BE2C (cell line): ENCODE measurements around the gene WNT9B.

Source experiments
- DNase-seq: peaks from one replicate; pipeline ENCODE4 v3.0.0-alpha.2; 2020
- H3K27me3 ChIP-seq: fragments of 250-450 bp; sonication (Bioruptor Pico); 2 replicates; pipeline ENCODE4 v1.5.1; 2020; ENCODE audit warnings: mild to moderate bottlenecking
- H3K36me3 ChIP-seq: fragments of 250-450 bp; sonication (Bioruptor Pico); 2 replicates; pipeline ENCODE4 v1.5.1; 2020; ENCODE audit warnings: mild to moderate bottlenecking
- H3K4me1 ChIP-seq: fragments of 250-450 bp; sonication (Bioruptor Pico); 2 replicates; pipeline ENCODE4 v1.5.1; 2020
- H3K4me3 ChIP-seq: 2 replicates; pipeline ENCODE4 v1.5.1; 2011; ENCODE audit warnings: low read depth, low read length
- H3K9me3 ChIP-seq: fragments of 250-450 bp; sonication (Bioruptor Pico); 2 replicates; pipeline ENCODE4 v1.5.1; 2020
- TF ChIP-seq, protein P1 (sequence below): IDR thresholded peaks from 2 replicates; pipeline ENCODE4 v1.5.1; 2012; ENCODE audit warnings: mild to moderate bottlenecking, low read depth, low read length

Gene WNT9B

DNA sequence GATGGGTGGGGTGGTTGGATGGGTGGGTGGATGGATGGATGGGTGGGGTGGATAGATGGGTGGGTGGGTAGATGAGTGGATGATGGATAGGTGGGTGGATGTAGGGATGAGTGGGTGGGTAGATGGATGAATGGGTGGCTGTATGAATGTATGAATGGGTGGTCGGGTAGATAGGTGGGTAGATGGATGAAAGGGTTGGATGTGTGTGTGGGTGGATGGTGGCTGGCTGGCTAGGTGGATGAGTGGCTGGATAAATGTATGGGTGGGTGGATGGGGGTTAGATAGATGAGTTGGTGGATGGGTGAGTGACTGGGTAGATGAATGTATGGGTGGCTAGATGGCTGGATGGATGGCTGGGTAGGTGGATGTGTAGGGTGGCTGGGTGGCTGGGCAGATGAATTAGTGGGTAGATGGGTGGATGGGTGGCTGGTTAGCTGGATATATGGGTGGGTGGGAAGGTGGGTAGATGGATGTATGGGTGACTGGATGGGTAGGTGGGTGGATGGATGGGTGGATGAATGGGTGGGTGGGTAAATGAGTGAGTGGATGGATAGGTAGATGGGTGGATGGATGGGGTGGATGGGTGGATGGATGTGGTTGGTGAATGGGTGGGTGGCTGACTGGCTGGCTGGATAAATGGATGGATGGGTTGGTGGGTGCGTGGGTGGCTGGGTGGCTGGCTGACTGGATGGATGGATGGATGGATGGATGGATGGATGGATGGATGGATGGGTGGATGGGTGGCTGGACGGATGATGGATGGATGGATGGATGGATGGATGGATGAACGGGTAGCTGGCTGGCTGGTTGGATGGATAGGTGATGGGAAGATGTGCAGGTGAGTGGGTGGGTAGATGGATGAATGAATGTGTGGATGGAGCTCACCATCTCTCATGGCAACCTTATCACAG is 52.6 kb downstream of the WNT9B start:
- Histone ChIP-seq H3K9me3 (no peaks in the 10 kb centered on the region), H3K36me3 (no peaks in the 10 kb centered on the region), H3K27me3 (no peaks in the 10 kb centered on the region; the same call in 1 of the 2 replicates), H3K4me3 (no peak overlapping the region), H3K4me1 (no peaks in the 10 kb centered on the region)
- DNase-seq = no peak
- TF ChIP-seq, protein P1, sequence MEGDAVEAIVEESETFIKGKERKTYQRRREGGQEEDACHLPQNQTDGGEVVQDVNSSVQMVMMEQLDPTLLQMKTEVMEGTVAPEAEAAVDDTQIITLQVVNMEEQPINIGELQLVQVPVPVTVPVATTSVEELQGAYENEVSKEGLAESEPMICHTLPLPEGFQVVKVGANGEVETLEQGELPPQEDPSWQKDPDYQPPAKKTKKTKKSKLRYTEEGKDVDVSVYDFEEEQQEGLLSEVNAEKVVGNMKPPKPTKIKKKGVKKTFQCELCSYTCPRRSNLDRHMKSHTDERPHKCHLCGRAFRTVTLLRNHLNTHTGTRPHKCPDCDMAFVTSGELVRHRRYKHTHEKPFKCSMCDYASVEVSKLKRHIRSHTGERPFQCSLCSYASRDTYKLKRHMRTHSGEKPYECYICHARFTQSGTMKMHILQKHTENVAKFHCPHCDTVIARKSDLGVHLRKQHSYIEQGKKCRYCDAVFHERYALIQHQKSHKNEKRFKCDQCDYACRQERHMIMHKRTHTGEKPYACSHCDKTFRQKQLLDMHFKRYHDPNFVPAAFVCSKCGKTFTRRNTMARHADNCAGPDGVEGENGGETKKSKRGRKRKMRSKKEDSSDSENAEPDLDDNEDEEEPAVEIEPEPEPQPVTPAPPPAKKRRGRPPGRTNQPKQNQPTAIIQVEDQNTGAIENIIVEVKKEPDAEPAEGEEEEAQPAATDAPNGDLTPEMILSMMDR = no peak

- Histone ChIP-seq H3K27me3 (peaks cover 6% of the 10 kb centered on the region), H3K4me3 (no peak overlapping the region), H3K9me3 (no peaks in the 10 kb centered on the region), H3K4me1 (no peaks in the 10 kb centered on the region), H3K36me3 (no peaks in the 10 kb centered on the region)
- TF ChIP-seq, protein P1 = no peak
- DNase-seq = no peak
Observed at GRCh38 chr17:46908068-46908737, 56.8 kb downstream of the WNT9B start.

DNA sequence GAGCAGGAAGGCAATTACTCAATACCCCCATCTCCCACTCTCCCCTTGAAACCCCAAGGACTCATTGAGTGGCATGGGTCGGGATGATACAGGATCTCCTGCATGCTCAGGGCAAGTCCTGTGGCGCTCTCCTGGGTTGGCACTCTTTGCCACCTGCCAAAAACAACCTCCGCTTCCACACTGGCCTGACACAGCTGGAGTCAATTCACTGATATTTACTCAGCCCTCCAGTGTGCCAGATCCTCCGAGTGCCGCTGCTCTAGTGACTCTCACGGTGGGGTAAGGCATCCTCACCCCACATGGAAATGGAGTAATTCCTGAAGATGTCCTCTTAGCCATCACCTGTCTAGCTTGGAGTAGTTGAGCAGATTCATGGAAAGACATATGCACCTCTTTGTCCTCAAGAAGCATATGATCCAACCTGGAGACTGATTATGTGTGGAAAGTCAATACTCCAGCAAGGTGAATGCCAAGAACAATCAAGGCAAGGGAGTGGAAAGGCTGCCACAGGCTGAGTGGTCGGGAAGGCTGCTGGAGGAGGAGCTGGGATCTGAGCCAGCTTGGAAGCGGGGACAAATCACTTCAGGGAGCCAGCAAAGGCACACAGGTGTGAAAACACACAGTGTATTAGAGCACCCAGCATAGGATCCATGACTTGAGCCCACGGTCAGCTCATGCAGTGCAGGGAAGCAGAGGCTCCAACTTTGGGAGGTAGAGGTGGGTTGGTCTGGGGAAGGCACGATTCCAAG is 59.0 kb downstream of the WNT9B start:
- H3K27me3 ChIP-seq = peaks cover 8% of the 10 kb centered on the region
- no peak overlapping the region for H3K4me3 ChIP-seq
- no peaks in the 10 kb centered on the region for H3K4me1 ChIP-seq
- no peak for DNase-seq
- TF ChIP-seq, protein P1 = no peak
- H3K36me3 ChIP-seq = no peaks in the 10 kb centered on the region
- H3K9me3 ChIP-seq = no peaks in the 10 kb centered on the region

GRCh38 chr17:46911311-46911710 is 59.9 kb downstream of the WNT9B start:
- H3K4me3 ChIP-seq = no peak overlapping the region
- no peak for DNase-seq
- H3K9me3 ChIP-seq = no peaks in the 10 kb centered on the region
- peaks cover 8% of the 10 kb centered on the region for H3K27me3 ChIP-seq
- no peaks in the 10 kb centered on the region for H3K4me1 ChIP-seq
- H3K36me3 ChIP-seq = no peaks in the 10 kb centered on the region
- TF ChIP-seq, protein P1 = no peak

GRCh38 chr17:46915596-46915995 is 64.2 kb downstream of the WNT9B start:
- TF ChIP-seq, protein P1 = no peak
- DNase-seq = no peak
- Histone ChIP-seq H3K4me1 (no peaks in the 10 kb centered on the region), H3K27me3 (peaks cover 3% of the 10 kb centered on the region; the same call in 1 of the 2 replicates), H3K9me3 (no peaks in the 10 kb centered on the region), H3K4me3 (no peak overlapping the region), H3K36me3 (no peaks in the 10 kb centered on the region)
